GM18861 (cell line): ENCODE data around the gene TWNK.
A peak's percentile ranks its signal among the peaks of the same experiment; 100 is the strongest.

Experiments
- ATAC-seq: cut with Tn5 transposase; IDR thresholded peaks from one replicate; pipeline ENCODE4 v1.9.1; 2021; ENCODE audit not compliant: unreplicated experiment

TWNK gene

DNA sequence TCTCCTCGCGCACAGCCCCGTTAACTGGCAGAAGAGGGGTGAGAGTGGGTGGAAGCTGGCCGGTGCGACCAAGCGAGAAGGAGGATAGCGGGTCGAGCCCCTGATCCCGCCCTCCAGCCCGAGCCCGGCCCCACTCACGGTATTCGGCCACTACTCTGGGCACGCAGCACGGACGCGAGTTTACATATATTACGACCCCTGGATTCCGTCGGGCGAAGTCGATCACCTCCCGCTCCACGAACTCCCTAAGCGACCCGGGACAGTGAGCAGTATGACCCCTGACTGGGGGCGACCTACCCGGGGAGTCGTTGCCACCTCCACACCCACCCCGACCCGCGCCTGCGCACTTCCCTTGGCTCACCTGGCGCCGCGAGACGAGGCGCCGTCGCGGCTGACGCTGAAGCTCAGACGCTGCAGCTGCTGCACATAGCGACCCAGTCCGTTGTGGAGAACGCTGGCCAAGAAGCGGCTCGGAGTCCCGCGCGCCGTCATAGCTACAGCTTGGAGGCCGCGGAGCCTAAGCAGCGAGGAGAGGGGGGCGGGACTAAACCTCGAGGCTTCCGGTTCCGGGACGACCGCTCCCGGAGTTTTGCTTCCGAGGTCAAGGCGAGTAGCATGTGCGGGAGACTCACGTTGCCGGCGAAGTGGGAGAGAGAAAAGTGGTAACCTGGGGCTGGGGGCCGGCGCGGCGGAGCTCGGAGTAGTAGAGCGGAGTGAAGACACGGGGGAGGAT lies at the start of gene TWNK, which contains the start of gene MRPL43:
Gene TWNK (plus strand): TSS at position 592 of the 733 bp plus-strand sequence. CDS start 668 bp downstream, outside the sequence.
Gene MRPL43 (minus strand): TSS at position 546 of the 733 bp plus-strand sequence. CDS start 54 bp downstream, at position 492.
- peak; percentile 42 for ATAC-seq

DNA sequence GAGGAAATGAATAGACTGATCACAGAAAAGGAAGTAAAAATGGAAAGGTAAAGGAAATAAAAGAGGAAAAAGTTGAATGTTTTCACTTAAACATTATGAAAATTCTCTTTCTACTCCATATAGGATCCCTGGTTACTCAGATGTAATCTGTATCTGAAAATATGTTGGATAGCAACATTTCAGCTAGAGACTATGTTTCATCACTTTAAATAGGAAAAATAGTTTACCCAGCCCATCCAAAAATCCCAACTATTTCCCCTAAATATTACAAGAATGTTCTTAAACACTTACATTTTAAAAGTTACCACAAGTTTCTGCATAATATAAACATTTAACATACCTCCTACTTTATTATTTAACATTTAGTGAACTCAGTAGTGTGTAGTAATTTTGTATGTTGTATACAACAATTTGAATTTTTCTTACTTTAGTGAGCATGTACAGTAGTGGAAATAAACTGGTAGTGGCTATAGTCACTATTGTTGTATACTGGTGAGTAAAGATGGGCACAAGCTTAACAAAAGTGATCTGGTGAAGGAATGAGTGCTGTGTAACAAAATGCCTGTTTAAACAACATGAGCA lies 47.5 kb upstream of the TWNK start:
- ATAC-seq = no peak

DNA sequence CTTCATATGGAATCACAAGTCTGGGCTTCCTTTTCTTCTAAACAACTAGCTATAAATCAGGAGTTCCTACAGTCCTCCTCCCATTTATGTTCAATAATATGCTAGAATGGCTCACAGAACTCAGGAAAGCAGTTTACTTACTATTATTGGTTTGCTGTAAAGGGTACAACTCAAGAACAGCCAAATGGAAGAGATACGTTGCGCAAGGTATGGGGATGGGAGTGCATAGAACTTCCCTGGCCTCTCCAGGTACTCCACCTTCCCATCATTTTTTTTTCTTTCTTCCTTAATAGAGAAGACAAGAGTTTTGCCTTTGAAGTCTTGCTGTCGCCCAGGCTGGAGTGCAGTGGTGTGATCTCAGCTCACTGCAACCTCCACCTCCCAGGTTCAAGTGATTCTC lies 45.1 kb upstream of the TWNK start:
- no peak for ATAC-seq

DNA sequence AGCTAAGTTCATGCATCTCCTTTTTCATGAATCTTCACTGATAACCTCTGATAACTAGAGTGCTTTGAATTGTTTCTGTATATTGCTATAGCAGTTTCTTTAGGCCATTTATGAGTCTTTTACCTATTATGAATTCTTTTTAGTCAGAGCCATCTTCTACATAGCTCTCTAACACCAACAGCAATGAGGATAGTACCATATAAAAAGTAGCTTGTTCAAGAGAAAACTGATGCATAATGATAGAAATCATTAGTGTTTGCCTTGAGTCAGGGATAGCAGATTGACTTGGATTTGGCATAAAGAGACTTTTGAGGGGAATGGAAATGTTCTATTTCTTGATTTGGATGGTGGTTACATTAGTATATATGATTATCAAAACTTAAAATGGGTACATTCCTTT lies 43.8 kb upstream of the TWNK start:
- no peak for ATAC-seq

DNA sequence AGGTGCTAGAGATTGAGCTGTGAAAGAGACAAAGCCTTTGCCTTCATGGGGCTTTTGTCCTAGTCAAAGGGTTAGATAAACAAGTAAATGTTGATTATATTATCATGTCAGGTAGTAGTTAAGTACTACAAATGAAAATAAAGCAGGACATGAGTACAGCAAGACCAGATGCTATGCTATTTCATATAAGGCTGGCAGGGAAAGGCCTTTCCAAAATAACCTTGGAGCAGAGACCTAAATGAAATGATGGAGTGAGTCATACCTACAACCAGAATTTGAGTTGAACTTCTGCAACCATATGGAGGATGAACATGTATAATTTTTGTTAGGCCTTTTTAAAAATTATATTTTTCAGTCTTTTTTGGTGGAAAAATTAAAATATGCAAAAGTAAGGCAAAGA lies 41.6 kb upstream of the TWNK start:
- no peak for ATAC-seq

DNA sequence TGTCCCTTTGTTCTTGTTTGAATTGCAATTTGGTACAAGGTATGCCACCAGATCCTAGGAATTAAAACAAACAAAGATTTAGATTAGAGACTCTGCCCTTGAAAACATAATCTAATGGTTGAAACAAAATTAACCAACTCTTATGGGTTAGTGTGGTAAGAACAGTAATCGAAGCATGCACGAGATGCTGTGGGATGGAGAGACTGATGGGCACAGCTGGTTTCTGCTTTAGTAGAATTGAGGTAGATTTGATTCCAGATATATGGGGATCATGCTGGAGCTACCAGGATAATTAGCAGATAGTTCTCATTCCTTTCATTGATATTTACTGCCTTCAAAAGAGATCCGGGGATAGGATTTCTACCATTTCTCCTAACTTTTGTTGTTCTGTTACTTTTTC lies 38.4 kb upstream of the TWNK start:
- ATAC-seq = no peak

DNA sequence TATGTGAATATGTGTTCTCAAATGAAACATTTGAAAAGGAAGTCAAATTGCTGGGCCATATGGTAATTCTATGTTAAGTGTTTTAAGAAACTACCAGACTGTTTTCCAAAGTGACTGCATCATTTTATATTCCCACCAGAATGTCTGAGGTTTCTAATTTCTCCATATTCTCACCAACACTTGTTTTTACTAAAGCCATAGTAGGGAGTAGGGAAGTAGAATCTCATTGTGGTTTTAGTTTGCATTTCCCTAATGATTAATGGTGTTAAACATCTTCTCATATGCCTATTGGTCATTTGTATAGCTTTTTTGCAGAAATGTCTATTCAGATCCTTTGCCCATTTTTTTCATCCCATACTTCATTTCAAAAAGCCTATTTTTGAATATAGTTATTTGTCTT lies 27.1 kb upstream of the TWNK start:
- ATAC-seq = no peak

DNA sequence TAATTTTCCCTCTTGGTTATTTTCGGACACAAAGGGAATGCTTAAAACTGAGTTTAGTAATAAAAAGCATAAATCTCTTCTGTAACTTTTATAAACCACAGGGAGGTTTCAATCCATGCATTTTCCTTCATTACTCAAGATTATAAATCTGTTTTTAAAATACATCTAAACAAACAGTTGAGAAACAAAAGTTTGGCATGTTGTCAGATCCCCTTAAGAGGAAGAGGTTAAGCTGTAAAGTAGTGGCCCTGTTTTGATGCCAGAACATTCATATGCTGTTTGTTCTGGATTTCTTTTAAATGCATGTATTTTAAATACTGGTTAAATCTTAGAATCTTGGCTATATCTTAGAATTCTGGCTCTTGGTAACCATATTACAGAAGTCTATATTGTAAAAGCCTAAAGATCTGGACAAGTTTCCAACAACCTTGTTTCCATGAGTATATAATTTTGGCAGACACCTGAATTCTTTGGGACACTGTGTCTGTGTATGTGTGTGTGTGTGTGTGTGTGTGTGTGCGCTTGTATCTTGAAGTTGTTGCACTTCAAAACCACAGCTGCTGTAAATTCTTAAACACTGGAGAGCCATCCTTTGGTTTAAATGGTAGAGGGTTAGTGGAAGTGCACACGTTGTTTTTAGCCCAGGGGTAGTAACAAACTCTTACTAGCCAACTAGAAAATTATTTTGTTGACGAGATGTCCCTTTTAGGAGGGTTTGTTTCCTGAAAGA lies 24.8 kb upstream of the TWNK start:
- ATAC-seq = no peak

DNA sequence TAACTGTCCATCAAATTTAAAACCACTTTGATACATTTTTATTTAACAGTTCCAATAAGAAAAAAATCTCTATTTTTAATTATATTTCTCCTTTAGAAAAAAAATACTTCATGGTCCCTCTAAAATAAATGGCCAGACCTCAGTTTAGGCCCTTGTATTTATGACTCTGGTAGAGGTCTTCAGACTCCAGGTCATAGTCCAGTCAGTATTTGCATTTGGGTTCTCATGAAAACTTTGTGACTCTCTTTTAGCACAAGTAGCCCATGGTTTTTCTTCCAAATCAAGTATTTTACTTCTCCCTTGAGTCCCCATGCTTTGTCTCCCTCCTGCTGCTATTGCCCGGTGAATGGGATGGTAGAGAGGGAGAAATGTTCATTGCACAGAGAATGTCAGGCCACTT lies 23.5 kb upstream of the TWNK start:
- no peak for ATAC-seq

DNA sequence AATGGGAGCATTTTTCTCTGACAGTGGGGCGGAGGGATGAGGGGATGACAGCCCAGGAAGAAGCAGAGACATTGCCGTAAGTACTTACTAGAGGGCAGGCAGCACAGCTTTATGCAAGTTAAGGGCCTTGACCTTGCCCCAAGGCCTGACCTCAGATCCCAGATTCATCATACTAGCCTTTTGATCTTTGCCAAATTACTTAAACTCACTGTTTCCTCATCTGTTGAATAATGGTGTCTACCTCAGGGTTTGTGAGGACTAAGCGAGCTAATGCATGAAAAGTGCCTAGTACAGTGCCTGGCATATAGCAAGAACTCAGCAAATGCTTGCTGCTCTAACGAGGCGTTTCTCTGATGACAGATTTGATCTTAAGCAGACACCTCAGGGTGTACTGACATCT lies 21.5 kb upstream of the TWNK start:
- ATAC-seq = no peak

DNA sequence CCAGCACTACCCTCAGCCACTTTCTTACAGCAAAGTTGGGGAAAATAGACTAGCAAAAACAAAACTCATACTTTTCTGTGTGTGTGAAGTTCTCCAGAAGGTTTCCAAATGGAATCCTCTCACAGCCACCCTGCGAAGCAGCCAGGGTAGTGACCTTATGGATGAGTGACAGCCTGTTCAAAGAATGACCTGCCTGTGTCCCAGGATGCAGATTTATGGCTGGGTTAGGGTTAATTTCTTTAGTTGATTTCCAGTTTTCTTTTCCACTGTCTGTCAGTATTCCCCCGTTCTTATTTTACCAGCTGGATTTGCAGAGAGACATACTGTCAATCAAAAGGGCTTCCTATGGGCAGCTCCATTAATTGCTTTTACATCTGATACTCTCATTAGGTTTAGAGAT lies 20.5 kb upstream of the TWNK start:
- ATAC-seq = no peak

DNA sequence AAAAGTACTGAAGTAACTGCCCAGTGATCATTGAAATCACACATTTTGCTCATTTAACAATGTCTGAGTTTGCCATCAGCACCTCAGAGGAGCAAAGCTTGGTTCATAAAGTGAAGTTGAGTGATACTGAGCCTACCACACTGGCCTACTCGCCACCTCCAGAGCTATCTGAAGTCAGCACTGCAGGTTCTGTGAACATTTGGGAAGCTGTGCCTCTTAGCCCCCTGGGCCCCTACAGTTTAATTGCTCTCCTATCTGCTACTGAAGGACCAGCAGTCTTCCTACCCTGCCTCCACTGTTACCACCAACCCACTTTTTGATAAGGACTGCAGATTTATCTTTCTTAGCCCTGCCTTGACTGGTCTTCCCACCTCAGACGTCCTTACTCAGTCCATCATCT lies 20.0 kb upstream of the TWNK start:
- no peak for ATAC-seq

DNA sequence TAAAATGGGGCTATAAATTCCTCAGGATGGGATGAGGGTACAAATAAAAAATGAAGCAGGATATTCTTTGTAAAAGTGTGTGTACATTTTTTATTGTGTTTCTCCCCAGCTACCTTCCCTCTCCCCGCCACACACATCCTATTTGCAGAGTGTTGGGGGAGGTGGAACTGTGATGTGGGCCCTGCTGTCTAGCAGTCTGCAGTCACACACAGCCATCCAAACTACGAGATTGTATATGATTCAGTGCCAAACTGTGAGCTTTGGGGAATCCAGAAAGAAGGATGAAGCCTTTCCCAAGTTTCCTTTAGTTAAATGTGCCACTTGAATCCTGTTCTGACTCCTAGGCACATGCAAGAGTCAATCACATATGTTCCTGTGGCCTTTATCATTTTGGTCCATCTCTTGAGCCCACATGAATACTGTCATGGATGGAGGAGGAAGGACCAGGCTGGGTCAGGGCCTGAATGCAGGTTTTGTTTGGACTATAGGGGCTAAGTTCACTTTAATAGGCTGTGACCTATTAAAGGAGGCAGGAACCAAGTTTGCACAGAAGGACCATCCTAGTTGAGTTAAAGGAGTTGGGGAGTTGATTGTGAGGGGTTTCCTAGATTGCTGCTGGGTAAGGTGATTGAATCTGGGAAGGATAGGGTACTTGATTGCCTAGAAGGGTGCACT lies 19.1 kb upstream of the TWNK start:
- no peak for ATAC-seq

DNA sequence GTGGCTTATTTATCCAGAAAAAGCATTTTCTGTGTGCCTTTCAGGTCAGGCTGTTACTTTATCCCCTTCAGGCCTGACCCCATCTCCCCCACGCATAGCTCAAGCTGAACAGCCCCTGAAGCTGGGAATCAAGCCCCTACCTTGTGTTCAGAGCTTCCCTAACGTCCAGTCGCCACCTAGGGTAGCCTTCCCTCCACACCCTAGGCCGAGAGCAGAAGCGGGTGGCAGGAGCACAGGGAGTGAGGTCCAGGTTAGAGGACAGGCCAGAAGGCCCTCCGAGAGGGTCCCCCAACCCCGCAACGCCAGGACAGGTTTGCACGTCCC lies 18.5 kb upstream of the TWNK start:
- no peak for ATAC-seq

DNA sequence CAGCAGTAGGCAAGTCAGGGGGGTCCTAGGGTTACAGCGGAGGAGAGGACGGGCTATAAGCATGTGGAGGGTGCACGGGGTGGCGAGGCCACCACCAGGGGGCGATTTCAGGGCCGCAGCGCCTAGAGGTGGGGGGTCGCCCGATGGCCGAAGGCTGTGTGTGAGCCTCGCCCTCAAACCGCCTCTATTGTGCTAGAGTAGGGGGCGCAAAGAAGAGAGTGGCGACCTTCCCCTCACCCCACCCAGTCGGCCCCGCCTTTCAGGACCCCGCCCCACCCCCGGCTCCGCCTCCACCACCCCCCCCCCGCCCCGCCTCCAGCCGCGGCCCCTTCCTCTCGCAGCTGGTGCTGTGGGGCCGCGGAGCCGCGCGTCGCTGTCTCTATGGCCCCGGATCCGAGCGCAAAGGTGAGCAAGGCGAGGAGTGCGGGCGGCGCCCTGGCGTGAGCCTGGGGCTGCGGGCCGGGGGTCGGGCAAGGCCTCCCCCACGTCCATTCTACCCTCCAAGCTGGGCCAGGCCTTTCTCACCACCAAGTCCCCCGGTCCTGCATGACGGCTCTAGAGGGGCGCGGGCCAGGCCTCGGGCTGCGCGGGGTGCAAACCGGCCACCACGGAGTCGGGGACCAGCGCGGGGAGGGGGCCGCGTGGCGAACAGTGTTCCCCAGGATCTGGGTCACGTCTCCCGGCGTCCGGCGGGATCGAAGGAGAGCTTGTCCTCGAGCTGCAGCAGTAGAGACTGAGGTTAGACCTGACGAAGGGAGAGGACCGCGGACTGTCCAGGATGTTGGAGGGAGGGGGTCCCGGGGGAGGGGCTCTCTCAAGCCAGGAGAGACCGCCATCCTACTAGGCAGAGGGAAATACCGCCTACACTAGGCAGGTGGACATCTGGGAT lies 17.9 kb upstream of the TWNK start, which contains the start of gene SEMA4G:
Gene SEMA4G (plus strand): TSS at position 318 of the 889 bp plus-strand sequence. CDS start 3,409 bp downstream, outside the sequence.
- no peak for ATAC-seq

DNA sequence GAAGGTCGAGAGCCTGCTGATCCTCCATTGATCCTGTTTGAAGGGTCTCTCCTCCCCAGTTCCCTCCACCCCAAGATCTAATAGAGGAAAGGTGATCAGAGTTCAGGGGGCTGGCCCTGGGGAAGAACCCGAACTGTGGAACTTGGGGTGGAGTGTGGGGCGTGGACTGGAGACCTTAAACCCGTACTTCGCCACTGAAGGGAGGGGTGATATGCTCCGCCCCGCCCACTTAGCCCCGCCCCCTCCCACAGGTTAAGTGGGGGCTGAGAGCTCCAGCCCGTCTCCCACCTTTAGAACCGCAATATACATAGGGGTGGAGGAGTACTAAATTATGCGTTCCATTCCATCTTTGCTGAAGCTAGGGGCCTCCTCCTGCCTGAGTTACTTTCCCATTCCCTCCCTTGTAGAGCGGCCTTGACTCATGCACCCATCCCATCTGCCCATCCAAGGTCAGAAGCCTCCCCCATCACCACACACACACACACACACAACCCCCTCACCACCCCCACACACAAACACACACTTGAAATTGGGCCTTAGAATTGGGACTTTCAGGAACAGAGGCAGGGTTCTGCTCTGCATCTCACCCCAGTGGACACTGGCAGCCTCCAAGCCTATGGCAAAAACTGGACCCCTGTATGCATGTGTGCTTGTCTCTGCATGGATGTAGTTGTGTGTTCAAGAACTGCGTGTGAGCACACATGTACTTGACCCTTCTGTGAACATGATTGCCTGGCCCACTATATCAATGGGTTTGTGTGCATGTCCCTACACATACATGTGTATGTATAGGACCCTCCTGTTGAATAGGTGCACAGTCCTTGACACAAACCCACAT lies 17.0 kb upstream of the TWNK start:
- ATAC-seq = no peak

DNA sequence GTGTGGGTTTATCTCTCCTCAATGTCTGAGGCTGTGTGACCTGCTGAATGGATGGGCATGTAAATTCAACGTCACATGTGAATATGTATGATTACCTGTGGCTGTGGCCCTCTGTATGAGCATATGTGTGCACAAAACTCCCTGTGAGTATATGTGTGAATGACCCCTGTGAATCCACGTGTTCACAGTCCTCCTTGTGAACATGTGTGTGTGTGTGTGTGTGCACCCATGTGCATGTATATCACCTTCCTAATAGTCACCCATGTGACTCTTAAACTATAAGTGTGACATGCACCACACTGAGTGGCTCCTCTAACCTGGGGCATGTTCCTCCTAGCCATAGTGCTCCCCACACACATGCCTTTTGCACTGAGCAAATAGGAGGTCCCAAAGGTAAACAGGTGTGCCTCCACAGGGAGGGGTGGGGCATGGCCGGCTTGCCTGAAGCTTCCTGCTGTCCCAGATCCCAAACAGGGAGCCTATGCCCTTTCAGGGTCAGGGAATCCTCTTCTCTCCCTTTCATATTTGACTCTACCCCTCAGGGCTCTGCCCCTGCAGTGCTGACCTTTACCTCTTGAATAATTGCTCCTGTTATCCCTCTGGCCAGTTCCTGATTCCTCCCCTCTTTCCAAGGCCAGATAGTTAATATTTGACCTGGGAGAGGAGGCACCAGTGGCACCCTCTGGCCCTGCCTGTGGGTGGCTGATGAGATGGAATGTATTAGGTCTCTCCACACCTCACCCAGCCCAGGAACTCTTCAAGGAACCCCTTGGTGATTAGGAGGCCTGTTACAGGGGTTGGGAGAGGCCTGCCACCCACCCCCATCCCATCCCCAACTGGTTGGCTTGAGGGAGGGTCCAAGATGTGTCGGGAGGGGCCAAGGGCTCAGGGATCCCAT lies 16.2 kb upstream of the TWNK start:
- ATAC-seq = no peak

DNA sequence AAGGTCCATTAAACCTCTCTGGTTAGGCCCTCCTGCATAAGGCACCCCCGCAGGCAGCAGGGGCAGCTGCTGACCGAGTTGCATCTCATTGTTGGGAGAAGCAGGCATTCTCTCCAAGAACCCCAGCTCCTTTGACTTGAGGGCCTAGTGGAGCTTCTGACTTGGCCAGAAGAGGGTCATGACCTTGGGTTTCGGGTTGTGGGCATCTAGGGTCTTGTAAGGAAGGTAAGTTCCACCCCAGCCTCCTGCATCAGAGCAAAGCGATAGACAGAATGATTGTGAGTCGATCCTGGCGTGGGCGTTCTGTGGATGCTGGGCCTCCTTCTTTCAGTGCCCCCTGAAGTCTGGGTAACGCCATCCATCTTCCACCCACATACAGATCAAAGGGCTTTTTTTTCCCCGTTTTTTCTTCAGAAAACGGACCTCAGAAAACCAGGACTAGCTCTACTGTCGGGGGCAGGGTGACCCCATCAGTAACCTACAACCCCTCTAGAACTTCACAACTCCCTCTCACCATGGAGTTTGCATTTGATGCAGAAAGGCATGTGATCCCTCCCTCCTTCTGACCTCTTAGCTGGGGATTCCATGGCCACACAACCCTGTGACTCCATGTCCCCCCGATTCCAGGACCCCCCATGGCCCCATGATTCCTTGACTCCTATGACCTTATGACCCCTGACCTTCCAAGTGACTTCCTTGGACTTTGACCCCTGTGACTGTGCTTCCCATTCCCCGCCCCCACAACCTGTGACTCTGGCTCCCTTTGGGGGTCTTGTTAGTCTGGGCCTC lies 15.0 kb upstream of the TWNK start:
- ATAC-seq = no peak
